Astrocyte (in vitro differentiated cells and primary cell): Measurements from ENCODE around the gene ARSG.

ENCODE experiments used
- CTCF ChIP-seq: IDR thresholded peaks from 2 replicates; pipeline ENCODE4 v1.5.1; 2011; ENCODE audit warnings: low read depth, mild to moderate bottlenecking, inconsistent platforms, low read length, moderate library complexity; ENCODE audit not compliant: insufficient read depth
- EZH2 ChIP-seq: IDR thresholded peaks from 2 replicates; pipeline ENCODE4 v1.6.1; 2012; ENCODE audit warnings: mild to moderate bottlenecking, low read length, inconsistent platforms; ENCODE audit not compliant: insufficient read depth

GRCh38 chr17:68344701-68345136, 53.4 kb downstream of the ARSG start:
- TF ChIP-seq CTCF (no peak), EZH2 (no peak)
